GM19328 (cell line): ENCODE results near the gene NUDT13.

Experiments
- ATAC-seq: cut with Tn5 transposase; IDR thresholded peaks from one replicate; pipeline ENCODE4 v1.9.1; 2021; ENCODE audit warnings: mild to moderate bottlenecking, moderate library complexity; ENCODE audit not compliant: unreplicated experiment

Gene NUDT13

DNA sequence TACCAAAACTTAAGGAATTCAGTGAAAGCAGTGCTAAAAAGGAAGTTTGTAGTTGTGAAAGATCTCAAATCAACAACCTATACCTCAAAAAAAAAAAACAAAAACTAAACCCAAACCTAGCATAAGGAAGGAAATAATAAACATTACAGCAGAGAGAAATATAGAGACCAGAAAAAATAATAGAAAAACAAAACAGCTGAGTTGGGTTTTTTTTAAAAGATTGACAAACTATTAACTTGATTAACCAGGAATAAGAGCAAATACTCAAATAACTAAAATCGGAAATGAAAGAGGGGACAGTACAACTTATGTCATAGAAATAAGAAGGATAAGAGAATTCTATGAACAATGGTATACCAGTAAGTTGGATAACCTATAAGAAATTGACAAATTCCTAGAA lies 50.8 kb downstream of the NUDT13 start:
- no peak for ATAC-seq

DNA sequence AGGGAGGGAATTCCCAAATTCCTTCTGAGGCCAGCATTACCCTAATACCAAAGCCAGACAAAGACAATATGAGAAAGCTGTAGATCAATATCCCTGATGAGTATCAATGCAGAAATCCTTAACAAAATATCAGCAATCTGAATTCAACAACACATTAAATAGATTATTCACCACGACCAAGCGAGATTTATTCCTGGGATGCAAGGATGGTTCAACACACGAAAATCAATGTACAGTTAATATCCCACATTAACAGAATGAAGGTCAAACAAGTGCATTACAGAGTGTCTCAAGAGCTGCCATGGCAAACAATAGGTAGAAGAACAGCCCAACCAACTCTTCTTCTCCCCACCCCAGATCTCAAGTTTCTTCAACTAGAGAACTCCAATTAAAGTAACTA lies 51.4 kb downstream of the NUDT13 start:
- no peak for ATAC-seq

- ATAC-seq, result no peak
These were observed 52.8 kb downstream of the NUDT13 start for GRCh38 chr10:73163096-73163495.

DNA sequence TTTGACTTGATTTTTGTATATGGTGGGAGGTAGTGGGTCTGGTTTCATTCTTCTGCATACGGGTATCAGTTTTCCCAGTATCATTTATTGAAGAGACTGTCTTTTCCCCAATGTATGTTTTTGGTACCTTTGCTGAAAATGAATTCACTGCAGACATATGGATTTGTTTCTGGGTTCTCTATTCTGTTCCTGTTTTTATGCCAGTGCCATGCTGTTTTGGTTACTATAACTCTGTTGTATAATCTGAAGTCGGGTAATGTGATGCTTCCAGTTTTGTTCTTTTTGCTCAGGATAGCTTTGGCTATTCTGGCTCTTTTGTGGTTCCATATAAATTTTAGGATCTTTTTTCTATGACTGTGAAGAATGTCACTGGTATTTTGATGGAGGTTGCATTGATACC lies 56.7 kb downstream of the NUDT13 start:
- ATAC-seq, result no peak

DNA sequence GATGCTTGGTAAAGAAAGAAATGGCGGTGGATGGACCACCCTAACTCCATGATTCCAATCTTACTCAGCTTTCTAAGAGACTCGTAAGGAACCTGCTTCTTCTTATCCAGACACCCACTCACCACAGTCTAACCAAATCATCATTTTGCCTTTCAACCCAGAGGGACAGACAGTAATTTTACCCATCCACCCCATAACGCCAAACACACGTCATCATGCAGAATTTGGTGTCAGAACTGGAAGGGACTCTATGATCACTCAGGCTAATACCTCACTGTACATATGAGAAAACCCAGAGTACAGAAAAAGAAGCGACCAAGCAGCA lies 57.2 kb downstream of the NUDT13 start:
- ATAC-seq, result no peak

GRCh38 chr10:73167783-73168464 lies 57.7 kb downstream of the NUDT13 start, which contains the start of the genes ECD and FAM149B1:
Gene ECD (minus strand): TSS chr10:73168008. CDS start chr10:73163937, 4,071 bp downstream.
Gene FAM149B1 (plus strand): TSS chr10:73168119. CDS start chr10:73168340, 221 bp downstream.
- peak; percentile 92 for ATAC-seq

DNA sequence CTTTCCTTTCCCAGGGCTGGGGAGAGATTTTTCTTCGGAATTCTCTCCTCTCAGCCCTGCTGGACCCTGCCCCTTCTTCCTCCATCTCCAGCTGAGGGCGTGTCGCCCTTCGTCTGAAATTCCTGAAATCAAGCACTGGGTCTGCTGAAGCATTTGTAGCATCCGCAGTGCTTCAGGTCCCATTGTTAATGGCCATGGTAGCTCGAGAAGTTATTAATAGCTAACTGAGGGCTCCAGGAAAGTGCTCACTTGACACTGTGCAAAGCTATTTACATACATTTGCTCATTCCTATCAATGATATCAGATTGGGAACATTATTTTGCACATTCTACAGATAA lies 58.2 kb downstream of the NUDT13 start:
- no peak for ATAC-seq

DNA sequence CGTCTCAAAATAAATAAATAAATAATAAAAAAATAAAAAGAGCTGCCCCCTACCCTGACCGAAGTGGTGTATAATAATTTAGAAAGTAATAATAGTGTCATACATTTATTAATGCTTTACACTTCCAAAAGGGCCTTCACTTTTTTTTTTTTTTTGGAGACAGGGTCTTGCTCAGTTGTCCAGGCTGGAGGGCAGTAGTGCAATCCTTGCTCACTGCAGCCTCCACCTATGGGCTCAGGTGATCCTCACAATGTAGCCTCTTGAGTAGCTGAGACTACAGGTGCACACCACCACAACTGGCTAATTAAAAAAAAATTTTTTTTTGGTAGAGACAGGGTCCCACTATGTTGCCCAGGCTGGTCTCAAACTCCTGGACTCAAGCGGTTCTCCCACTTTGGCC lies 59.1 kb downstream of the NUDT13 start:
- ATAC-seq, result no peak

GRCh38 chr10:73172867-73173266 lies 62.6 kb downstream of the NUDT13 start:
- ATAC-seq, result no peak

DNA sequence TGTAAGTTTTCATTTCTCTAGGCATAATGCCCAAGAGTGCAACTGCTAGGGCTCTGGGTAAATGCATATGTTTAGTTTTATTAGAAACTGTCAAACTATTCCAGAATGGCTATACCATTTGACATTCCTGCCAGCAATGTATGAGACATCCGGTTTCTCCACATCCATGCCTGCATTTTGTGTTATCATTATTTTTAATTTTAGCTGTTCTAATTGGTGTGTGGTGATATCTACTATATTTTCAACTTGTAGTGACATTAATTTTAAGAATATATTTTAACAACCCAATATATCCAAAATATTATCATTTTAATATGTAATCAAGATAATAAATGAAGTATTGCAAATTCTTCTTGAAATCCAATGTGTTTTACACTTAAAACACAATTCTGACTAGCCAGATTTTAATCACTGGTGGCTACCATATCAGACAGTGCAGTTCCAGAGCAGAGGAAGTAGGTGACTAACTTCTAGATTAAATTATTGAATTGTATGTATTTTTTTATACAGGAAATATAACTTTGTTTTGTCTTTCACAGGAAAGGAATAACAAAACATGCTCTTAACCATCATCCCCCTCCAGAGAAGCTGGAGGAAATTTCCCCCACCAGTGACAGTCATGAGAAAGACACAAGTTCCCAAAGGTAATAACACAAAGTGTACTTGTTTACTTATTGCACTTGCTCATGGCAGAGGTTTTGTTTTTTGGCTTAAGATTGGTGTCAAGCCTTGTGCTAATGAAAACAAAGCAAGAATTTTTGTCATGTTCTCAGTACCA lies 64.1 kb downstream of the NUDT13 start:
- ATAC-seq, result no peak
